Breast epithelium (tissue), 3 donors: ENCODE data around the gene ZDHHC20.

ENCODE experiments used
- CTCF ChIP-seq, 3 donors: fragments of 450-650 bp; IDR thresholded peaks; one replicate each; pipeline ENCODE4 v1.5.1; 2016 to 2017; ENCODE audit warnings: antibody characterized with exemption in 3 of 3, mild to moderate bottlenecking in 3 of 3, moderate library complexity in 3 of 3
- POLR2AphosphoS5 ChIP-seq, 3 donors: sonication (generic); formaldehyde crosslinking; IDR thresholded peaks; one replicate each; pipeline ENCODE4 v1.6.1; 2017; ENCODE audit warnings: antibody characterized with exemption in 3 of 3

- TF ChIP-seq POLR2AphosphoS5 (IDR thresholded peaks at IDR 0.05) (no peak), CTCF (IDR thresholded peaks at IDR 0.05) (no peak)
These were observed 116.2 kb downstream of the ZDHHC20 start for GRCh38 chr13:21342699-21343442.
